NB4 (cell line): Measurements from ENCODE around the gene CSMD2.

Experiments used
- DNase-seq: peaks from one replicate; pipeline ENCODE4 v3.0.0; 2010; ENCODE audit warnings: low read depth
- H3K4me3 ChIP-seq: one replicate; pipeline ENCODE4 v1.5.1; 2011; ENCODE audit warnings: mild to moderate bottlenecking, low read depth, low read length, moderate library complexity
- CTCF ChIP-seq: IDR thresholded peaks from one replicate; pipeline ENCODE4 v1.5.1; 2012; ENCODE audit warnings: low read depth, low read length
- MYC ChIP-seq: IDR thresholded peaks from 2 replicates; pipeline ENCODE4 v1.6.1; 2011; ENCODE audit warnings: low read depth, low read length
- POLR2A ChIP-seq: IDR thresholded peaks from 2 replicates; pipeline ENCODE4 v1.6.1; 2011; ENCODE audit warnings: mild to moderate bottlenecking; ENCODE audit not compliant: insufficient read length; ENCODE audit errors: extremely low read depth
- TF ChIP-seq, protein P1 (sequence below): IDR thresholded peaks from 2 replicates; pipeline ENCODE4 v1.6.1; 2011; ENCODE audit warnings: low read depth, low read length

Gene CSMD2

DNA sequence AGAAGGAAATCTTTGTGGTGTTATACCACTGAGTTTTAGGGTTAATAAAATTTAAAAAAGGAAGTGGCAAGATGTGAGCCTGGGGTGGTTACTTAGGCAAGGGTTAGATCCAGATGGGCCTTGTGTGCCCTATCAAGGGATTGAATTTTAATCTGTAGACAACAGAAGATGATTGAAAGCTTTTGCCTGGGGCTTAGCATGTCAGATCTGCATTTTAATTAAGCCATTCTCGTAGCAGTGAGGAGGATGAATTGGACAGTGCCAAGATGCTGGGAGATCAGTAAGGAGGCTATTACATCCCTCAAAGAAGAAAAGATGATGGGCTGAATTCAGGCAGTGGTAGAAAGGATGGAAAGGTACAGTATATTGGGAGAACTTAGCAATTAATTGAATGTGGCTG is 258.9 kb downstream of the CSMD2 start:
- no peak overlapping the region for H3K4me3 ChIP-seq
- no peak for DNase-seq
- TF ChIP-seq CTCF: no peak
- no peak for TF ChIP-seq POLR2A
- no peak for TF ChIP-seq MYC
- TF ChIP-seq, protein P1, sequence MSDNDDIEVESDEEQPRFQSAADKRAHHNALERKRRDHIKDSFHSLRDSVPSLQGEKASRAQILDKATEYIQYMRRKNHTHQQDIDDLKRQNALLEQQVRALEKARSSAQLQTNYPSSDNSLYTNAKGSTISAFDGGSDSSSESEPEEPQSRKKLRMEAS: no peak

DNA sequence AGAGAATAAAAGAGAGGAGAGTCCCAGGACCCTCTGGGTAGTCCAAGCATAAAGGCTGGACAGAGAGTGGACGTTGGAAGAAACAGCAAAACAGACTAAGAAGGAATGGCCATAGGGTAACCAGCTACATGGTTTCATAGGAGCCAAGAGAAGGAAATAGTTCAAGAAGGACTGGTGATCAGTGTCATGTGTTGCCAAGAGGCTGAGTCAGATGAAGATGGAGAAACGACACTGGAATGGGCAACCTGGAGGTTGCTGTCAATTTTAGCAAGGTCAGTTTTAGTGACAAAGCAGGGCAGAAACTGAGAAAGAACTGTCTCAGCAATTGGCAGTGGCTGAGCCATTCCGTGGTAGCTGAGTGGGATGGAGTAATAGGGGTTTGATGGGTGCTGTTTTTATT is 259.8 kb downstream of the CSMD2 start:
- TF ChIP-seq, protein P1: no peak
- no peak for TF ChIP-seq CTCF
- H3K4me3 ChIP-seq: no peak overlapping the region

GRCh38 chr1:33903210-33903589 is 261.8 kb downstream of the CSMD2 start:
- no peak overlapping the region for H3K4me3 ChIP-seq
- TF ChIP-seq, protein P1: no peak
- TF ChIP-seq CTCF (no peak), POLR2A (no peak), MYC (no peak)
- DNase-seq: no peak

More for the DNA sequence above, 259.8 kb downstream of the CSMD2 start:
- no peak for DNase-seq

DNA sequence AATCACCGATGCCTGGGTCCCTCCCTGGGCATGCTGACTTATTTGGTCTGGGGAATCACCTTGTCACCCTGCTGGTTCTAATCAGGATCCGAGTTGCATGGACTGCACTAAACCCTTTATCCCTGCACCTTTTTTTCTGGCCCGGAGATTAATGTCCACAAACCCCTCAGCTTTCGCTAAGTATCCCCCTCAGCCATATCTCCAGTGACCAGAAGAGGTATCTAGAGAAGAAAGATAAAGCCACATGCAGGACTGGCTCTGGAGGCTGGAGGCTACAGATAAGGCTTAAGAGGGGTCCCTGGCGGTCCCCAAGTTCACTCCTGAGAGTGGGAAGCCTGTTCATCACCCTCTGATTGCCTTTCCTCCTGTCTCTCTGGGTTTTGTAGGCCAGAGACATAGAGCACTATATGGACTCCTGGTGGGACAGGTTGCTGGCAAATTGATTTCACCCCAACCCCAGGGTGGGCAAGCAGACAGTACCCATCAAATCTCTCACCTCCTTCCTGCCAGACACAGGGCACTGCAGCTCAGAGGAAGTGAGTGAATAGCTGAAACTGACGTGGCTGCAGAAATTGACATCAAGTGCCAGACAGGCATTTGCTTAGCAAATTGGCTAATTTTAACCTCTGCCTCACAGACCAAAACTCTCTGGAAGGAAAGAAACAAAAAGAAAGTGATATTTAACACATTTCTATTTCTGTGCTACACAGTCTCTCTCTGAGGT is 262.4 kb downstream of the CSMD2 start:
- H3K4me3 ChIP-seq: no peak overlapping the region
- no peak for DNase-seq
- no peak for TF ChIP-seq CTCF
- TF ChIP-seq, protein P1: no peak

DNA sequence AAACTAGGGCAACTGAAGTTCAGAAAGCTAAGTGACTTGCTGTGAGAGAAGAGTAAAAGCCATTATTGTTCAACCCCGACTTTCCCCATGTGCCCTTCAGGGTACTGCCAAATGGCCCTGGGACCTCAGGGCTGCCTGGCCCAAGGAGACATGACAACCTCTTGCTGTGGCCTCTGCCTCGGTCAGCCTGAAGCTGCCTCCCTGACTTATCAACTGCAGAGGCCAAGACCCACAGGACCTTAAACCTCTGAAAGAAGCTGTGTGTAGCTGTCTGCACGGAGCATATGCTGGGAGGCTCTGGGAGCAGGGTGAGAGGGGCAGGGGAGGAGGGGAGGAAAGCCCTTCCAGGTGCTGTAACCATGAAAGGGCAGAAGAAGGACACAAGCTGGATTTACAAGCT is 265.3 kb downstream of the CSMD2 start:
- H3K4me3 ChIP-seq: no peak overlapping the region
- no peak for DNase-seq

More for the DNA sequence above, 265.3 kb downstream of the CSMD2 start:
- TF ChIP-seq POLR2A (no peak), MYC (no peak), CTCF (no peak)
- TF ChIP-seq, protein P1: no peak
